Measurements from ENCODE around the gene SARM1. TPM values are rescaled to one million over a fixed set of nuclear protein-coding genes. Genes with fewer than 3 reads are reported as not detected.
A peak's percentile ranks its signal among the peaks of the same experiment; 100 is the strongest.

Gene SARM1
- total and polyA plus RNA-seq, 2 of the 13 experiments (the other 11 are each of a cell fraction or from before 2014, with no cell fraction given): 0.73 to 0.86 TPM

- TF ChIP-seq HNF1A (IDR thresholded peaks at IDR 0.05; ENCODE audit: low read depth): peak; percentile 52
- TF ChIP-seq HNF1A (CRISPR knock-in tag; IDR thresholded peaks at IDR 0.05; ENCODE audit: borderline replicate concordance): peak; percentile 82; the same call in 1 of the 2 replicates
- peak; percentile 73 for TF ChIP-seq MIXL1 (CRISPR knock-in tag; IDR thresholded peaks at IDR 0.05)
- TF ChIP-seq TP53 (CRISPR knock-in tag; conservative IDR thresholded peaks at IDR 0.05): no peak
- TF ChIP-seq CTCF (CRISPR knock-in tag; IDR thresholded peaks at IDR 0.05): peak; percentile 30; the same call in 1 of the 2 replicates
- TF ChIP-seq ZBTB26 (CRISPR knock-in tag; IDR thresholded peaks at IDR 0.05; ENCODE audit: borderline replicate concordance): no peak
- TF ChIP-seq ZNF710 (CRISPR knock-in tag; IDR thresholded peaks at IDR 0.05; ENCODE audit: borderline replicate concordance): peak; percentile 86; the same call in 1 of the 2 replicates
- peak; percentile 57 to 59; a peak in 1 of 4 replicates for TF ChIP-seq HMGXB4 (CRISPR knock-in tag; IDR thresholded peaks at IDR 0.05; ENCODE audit: borderline replicate concordance in 1 of 2, low read depth in 1 of 2)
- TF ChIP-seq SMC3 (IDR thresholded peaks at IDR 0.05; ENCODE audit: low read length): no peak; the same call in 1 of the 2 replicates
- no peak for TF ChIP-seq MXD3 (CRISPR knock-in tag; IDR thresholded peaks at IDR 0.05)
- TF ChIP-seq SAFB2 (CRISPR knock-in tag; IDR thresholded peaks at IDR 0.05; ENCODE audit: borderline replicate concordance, low read depth): no peak
- peak; percentile 25; the same call in 1 of the 2 replicates for TF ChIP-seq ELF1 (CRISPR knock-in tag; IDR thresholded peaks at IDR 0.05)
Observed at GRCh38 chr17:28368306-28368831, 3.1 kb upstream of the SARM1 start (continued).
